SK-N-SH (cell line): Measurements from ENCODE around the gene CLDN9. TPM values are rescaled to one million over a fixed set of nuclear protein-coding genes. Genes with fewer than 3 reads are reported as not detected.

Source experiments
- CTCF ChIA-PET: fragments of 300-600, 350-600 bp; formaldehyde crosslinking; extraction: SDS; loops from one replicate; lab custom pipeline; 2021; lab: Yijun Ruan, JAX
- POLR2A ChIA-PET: fragments of 350-600 bp; sonication (Branson Sonifier 250); formaldehyde crosslinking; extraction: SDS; loops from one replicate; lab custom pipeline; 2020; ENCODE audit warnings: antibody characterized with exemption, inconsistent platforms; lab: Yijun Ruan, JAX
- DNase-seq: peaks from one replicate; pipeline ENCODE4 v3.0.0; 2012
- H2AFZ ChIP-seq: fragments of 200-600 bp; sonication (generic); 2 replicates; pipeline ENCODE4 v1.8.1; 2016; ENCODE audit warnings: antibody characterized with exemption, mild to moderate bottlenecking, low read depth
- H3F3A ChIP-seq: fragments of 200-600 bp; sonication (generic); replicated peaks from 2 replicates; pipeline ENCODE3; 2016; ENCODE audit warnings: antibody characterized with exemption, mild to moderate bottlenecking; ENCODE audit not compliant: insufficient read depth
- H3K27ac ChIP-seq, 2 experiments: fragments of 200-500 bp in 1 of 2; fragments of 200-600 bp in 1 of 2; sonication (Bioruptor generic) in 1 of 2; sonication (generic), shearing (Covaris generic) in 1 of 2; 2 replicates each; pipeline versions ENCODE4 v1.5.1 to v1.6.1; 2014 to 2016; ENCODE audit warnings: low read depth in 2 of 2, inconsistent platforms in 1 of 2, low read length in 1 of 2, mild to moderate bottlenecking in 1 of 2, mixed read lengths in 1 of 2
- H3K27me3 ChIP-seq: fragments of 200-600 bp; sonication (generic), shearing (Covaris generic); 2 replicates; pipeline ENCODE4 v1.6.1; 2016; ENCODE audit warnings: mixed run types; ENCODE audit not compliant: insufficient read depth
- H3K36me3 ChIP-seq, 2 experiments: fragments of 200-500 bp in 1 of 2; fragments of 200-600 bp in 1 of 2; sonication (Bioruptor generic) in 1 of 2; sonication (generic) in 1 of 2; replicated peaks in 1 of 2; 2 replicates each; pipeline versions ENCODE3 to v1.5.1; 2014 to 2016; ENCODE audit warnings: low read length in 1 of 2, mild to moderate bottlenecking in 1 of 2; ENCODE audit not compliant: insufficient read depth in 2 of 2, control insufficient read depth in 1 of 2
- H3K4me1 ChIP-seq, 2 experiments: fragments of 200-500 bp in 1 of 2; fragments of 200-600 bp in 1 of 2; sonication (Bioruptor generic) in 1 of 2; sonication (generic), shearing (Covaris generic) in 1 of 2; 2 replicates each; pipeline versions ENCODE4 v1.5.1 to v1.6.1; 2014 to 2016; ENCODE audit warnings: low read depth in 1 of 2, low read length in 1 of 2, mixed run types in 1 of 2; ENCODE audit not compliant: insufficient read depth in 2 of 2, control insufficient read depth in 1 of 2
- H3K4me2 ChIP-seq: fragments of 200-600 bp; sonication (generic), shearing (Covaris generic); 2 replicates; pipeline ENCODE4 v1.6.1; 2017; ENCODE audit warnings: mixed run types
- H3K4me3 ChIP-seq, 2 experiments: fragments of 200-500 bp in 1 of 2; fragments of 200-600 bp in 1 of 2; sonication (Bioruptor generic) in 1 of 2; sonication (generic), shearing (Covaris generic) in 1 of 2; 2 replicates each; pipeline versions ENCODE4 v1.5.1 to v1.8.1; 2014 to 2016; ENCODE audit warnings: low read depth in 2 of 2, inconsistent platforms in 1 of 2, low read length in 1 of 2, mild to moderate bottlenecking in 1 of 2, mixed read lengths in 1 of 2, moderate library complexity in 1 of 2
- H3K79me2 ChIP-seq: fragments of 200-600 bp; sonication (generic); 2 replicates; pipeline ENCODE4 v1.8.1; 2017; ENCODE audit warnings: mild to moderate bottlenecking; ENCODE audit not compliant: insufficient read depth
- H3K9ac ChIP-seq: fragments of 200-600 bp; sonication (generic); 2 replicates; pipeline ENCODE4 v1.6.1; 2017; ENCODE audit warnings: mixed run types
- H3K9me2 ChIP-seq: fragments of 200-600 bp; sonication (generic); 2 replicates; pipeline ENCODE4 v1.6.1; 2017; ENCODE audit warnings: mixed run types
- H3K9me3 ChIP-seq: fragments of 200-600 bp; sonication (generic); 2 replicates; pipeline ENCODE4 v1.6.1; 2017; ENCODE audit warnings: mixed run types, mild to moderate bottlenecking, moderate library complexity
- H4K20me1 ChIP-seq: fragments of 200-600 bp; sonication (generic); 2 replicates; pipeline ENCODE4 v1.6.1; 2017; ENCODE audit warnings: mild to moderate bottlenecking, mixed run types; ENCODE audit not compliant: insufficient read depth
- ELF1 ChIP-seq: IDR thresholded peaks from 2 replicates; pipeline ENCODE4 v1.4.0; 2012
- EP300 ChIP-seq, 2 experiments: IDR thresholded peaks; 2 replicates each; pipeline versions ENCODE4 v1.4.0 to v1.6.1; 2012; ENCODE audit warnings: borderline replicate concordance in 1 of 2, low read depth in 1 of 2, low read length in 1 of 2
- FOSL2 ChIP-seq: IDR thresholded peaks from 2 replicates; pipeline ENCODE4 v1.4.0; 2012; ENCODE audit warnings: low read depth, mild to moderate bottlenecking, moderate library complexity, borderline replicate concordance
- FOXM1 ChIP-seq: IDR thresholded peaks from 2 replicates; pipeline ENCODE4 v1.4.0; 2012; ENCODE audit warnings: low read depth, mild to moderate bottlenecking
- IRF3 ChIP-seq: fragments of 150-350 bp; IDR thresholded peaks from 2 replicates; pipeline ENCODE4 v1.6.1; 2016; ENCODE audit warnings: mild to moderate bottlenecking, low read depth, low read length
- JUND ChIP-seq: IDR thresholded peaks from 2 replicates; pipeline ENCODE4 v1.4.0; 2012
- MXI1 ChIP-seq: IDR thresholded peaks from 2 replicates; pipeline ENCODE4 v1.6.1; 2012; ENCODE audit warnings: mild to moderate bottlenecking, low read depth, low read length, improper control_type of control experiment
- NRF1 ChIP-seq: IDR thresholded peaks from 2 replicates; pipeline ENCODE4 v1.6.1; 2012; ENCODE audit warnings: low read depth, mild to moderate bottlenecking, low read length
- RAD21 ChIP-seq: IDR thresholded peaks from 2 replicates; pipeline ENCODE4 v1.6.1; 2012; ENCODE audit warnings: mild to moderate bottlenecking, low read length
- REST ChIP-seq: IDR thresholded peaks from 2 replicates; pipeline ENCODE4 v1.6.1; 2012; ENCODE audit warnings: mild to moderate bottlenecking, low read depth, low read length, moderate library complexity
- SIN3A ChIP-seq: IDR thresholded peaks from 2 replicates; pipeline ENCODE4 v1.6.1; 2012; ENCODE audit warnings: low read depth, mild to moderate bottlenecking, low read length, moderate library complexity, borderline replicate concordance
- SMC3 ChIP-seq: IDR thresholded peaks from 2 replicates; pipeline ENCODE4 v1.6.1; 2012; ENCODE audit warnings: low read depth, low read length, improper control_type of control experiment
- TCF12 ChIP-seq: IDR thresholded peaks from 2 replicates; pipeline ENCODE4 v1.4.0; 2012
- TEAD4 ChIP-seq: IDR thresholded peaks from 2 replicates; pipeline ENCODE4 v1.4.0; 2012; ENCODE audit warnings: mild to moderate bottlenecking, borderline replicate concordance; ENCODE audit not compliant: insufficient read depth
- USF2 ChIP-seq: fragments of 150-350 bp; IDR thresholded peaks from 2 replicates; pipeline ENCODE4 v1.6.1; 2017; ENCODE audit warnings: antibody characterized with exemption, low read length, low read depth, borderline replicate concordance
- YY1 ChIP-seq: IDR thresholded peaks from 2 replicates; pipeline ENCODE4 v1.4.0; 2012; ENCODE audit warnings: low read depth, mild to moderate bottlenecking
- ZBTB33 ChIP-seq: IDR thresholded peaks from 2 replicates; pipeline ENCODE4 v1.4.0; 2012; ENCODE audit warnings: low read depth, borderline replicate concordance
- WGBS: methylation state at CpG from one replicate; pipeline ENCODE4 v1.1.6; 2017; ENCODE audit warnings: low lambda C conversion rate; 5-methylcytosine and 5-hydroxymethylcytosine counted together
- polyA plus RNA-seq, 3 experiments: library from polyadenylated mRNA; depleted of rRNA; stranded (reverse); fragments of >200 nt; gene quantifications; 2 replicates each; pipeline ENCODE4 v1.2.3, GENCODE V29; 2012

The CLDN9 gene
- polyA plus RNA-seq, 1 of the 3 experiments (the other 2 are of a cell fraction) = 0.08 TPM

- no peak overlapping the region for H3K27ac ChIP-seq
- POLR2A ChIA-PET = no interaction called here
- no peaks in the 10 kb centered on the region for H3F3A ChIP-seq
- CTCF ChIA-PET = interaction anchor here (1.0 to 1.3 kb wide), 4 partner anchors 8 to 30 kb away, joined by 3 to 7 read pairs (median 4); partner anchors contain the start of gene PAQR4
- H3K79me2 ChIP-seq = no peaks in the 10 kb centered on the region
- no peaks in the 10 kb centered on the region for H3K36me3 ChIP-seq
- H3K4me3 ChIP-seq = no peak overlapping the region
- TF ChIP-seq ZBTB33 (no peak), SMC3 (no peak), YY1 (no peak)
- H4K20me1 ChIP-seq = no peaks in the 10 kb centered on the region
- no peaks in the 10 kb centered on the region for H3K9me3 ChIP-seq
- H3K9me2 ChIP-seq = no peaks in the 10 kb centered on the region
- H2AFZ ChIP-seq = no peak overlapping the region
- no peaks in the 10 kb centered on the region for H3K4me1 ChIP-seq
- no peaks in the 10 kb centered on the region for H3K27me3 ChIP-seq
- H3K9ac ChIP-seq = no peak overlapping the region
- 84% methylated on average over 13 of the region's 14 CpGs for WGBS
- DNase-seq = no peak
- no peak overlapping the region for H3K4me2 ChIP-seq
Observed at GRCh38 chr16:2992383-2993081, 20.2 kb upstream of the CLDN9 start.

- H4K20me1 ChIP-seq = no peaks in the 10 kb centered on the region
- H2AFZ ChIP-seq = no peak overlapping the region
- TF ChIP-seq ELF1 = no peak
- TF ChIP-seq IRF3 = no peak
- TF ChIP-seq NRF1 = no peak
- no peak for TF ChIP-seq FOXM1
- no peak for TF ChIP-seq TEAD4
- TF ChIP-seq REST = no peak
- TF ChIP-seq JUND = no peak
- TF ChIP-seq TCF12 = no peak
- no peak for TF ChIP-seq SIN3A
- TF ChIP-seq USF2 = no peak
- no peak for TF ChIP-seq EP300 (IDR thresholded peaks at IDR 0.05; ENCODE audit: borderline replicate concordance in 1 of 2, low read depth in 1 of 2, low read length in 1 of 2)
- no peak for TF ChIP-seq MXI1
- TF ChIP-seq RAD21 = no peak
- no peak for TF ChIP-seq FOSL2
- no peak for TF ChIP-seq ZBTB33
- TF ChIP-seq, all 33 proteins: peak for 0
- H3K27ac ChIP-seq = no peak overlapping the region
- CTCF ChIA-PET = interaction anchor here (1.0 to 4.7 kb wide), 3 partner anchors 12 to 62 kb away, joined by 3 to 18 read pairs (median 3); no protein-coding TSS in a partner anchor
- H3K4me2 ChIP-seq = no peak overlapping the region
- H3F3A ChIP-seq = no peaks in the 10 kb centered on the region
- POLR2A ChIA-PET = no interaction called here
- no peak overlapping the region for H3K4me3 ChIP-seq
- WGBS = 83% methylated on average over 8 of the region's 13 CpGs
- H3K79me2 ChIP-seq = no peaks in the 10 kb centered on the region
- H3K9ac ChIP-seq = no peak overlapping the region
- H3K9me2 ChIP-seq = no peaks in the 10 kb centered on the region
- H3K4me1 ChIP-seq = no peaks in the 10 kb centered on the region
- H3K9me3 ChIP-seq = no peaks in the 10 kb centered on the region
- H3K36me3 ChIP-seq = no peaks in the 10 kb centered on the region
- no peak for DNase-seq
- H3K27me3 ChIP-seq = no peaks in the 10 kb centered on the region
Observed at GRCh38 chr16:2996298-2996697, 16.4 kb upstream of the CLDN9 start.
